ENCODE data around the gene PALMD. TPM values are rescaled to one million over a fixed set of nuclear protein-coding genes. Genes with fewer than 3 reads are reported as not detected.

Gene PALMD
- total and polyA plus RNA-seq, 2 of the 8 experiments (the other 6 are each of a cell fraction or from before 2014, with no cell fraction given), result not detected

- H2AK5ac ChIP-seq (ENCODE audit: low read depth, low read length), result no peak overlapping the region
- ChIA-PET CTCF (ENCODE audit: partially characterized antibody) (no interaction called here), POLR2A (ENCODE audit: partially characterized antibody) (no interaction called here)
- H3K18ac ChIP-seq (ENCODE audit: extremely low read depth, low read length), result no peak overlapping the region
- H3K36me3 ChIP-seq (ENCODE audit: control insufficient read depth in 2 of 4, insufficient read depth in 4 of 4, low read length in 3 of 4), result no peaks in the 10 kb centered on the region
- no peaks in the 10 kb centered on the region for H3K23me2 ChIP-seq (ENCODE audit: low read depth, low read length)
- no peak overlapping the region for H3K27ac ChIP-seq (ENCODE audit: low read depth, low read length)
- peaks cover 0 to 1% (median 0%) of the 10 kb centered on the region in 4 experiments; a peak in 1 of 7 replicates for H3K27me3 ChIP-seq (replicated peaks in 1 of 4; ENCODE audit: control insufficient read depth in 3 of 4, extremely low read depth in 1 of 4, insufficient read depth in 3 of 4, low read length in 3 of 4)
- H4K8ac ChIP-seq (ENCODE audit: extremely low read depth, insufficient read depth, low read length), result no peak overlapping the region
- H2BK5ac ChIP-seq (ENCODE audit: low read depth, low read length), result no peak overlapping the region
- H3K4ac ChIP-seq (replicated peaks; ENCODE audit: insufficient read length, low read depth, low read length), result no peak overlapping the region
- H3K14ac ChIP-seq (ENCODE audit: insufficient read length), result no peak overlapping the region
- H3K4me3 ChIP-seq (ENCODE audit: extremely low read depth in 1 of 4, insufficient read depth in 2 of 4, low read depth in 3 of 4, low read length in 4 of 4), result no peak overlapping the region
- FAIRE-seq, result no peak
- no peaks in the 10 kb centered on the region for H3K79me2 ChIP-seq (ENCODE audit: control insufficient read depth in 1 of 2, insufficient read depth in 2 of 2, low read length in 2 of 2)
- H3K23ac ChIP-seq (ENCODE audit: insufficient read length), result no peak overlapping the region
- no peak overlapping the region for H4K5ac ChIP-seq (ENCODE audit: insufficient read length, low read depth, low read length)
- no peaks in the 10 kb centered on the region for H4K20me1 ChIP-seq (replicated peaks in 1 of 2; ENCODE audit: control insufficient read depth in 1 of 2, insufficient read depth in 2 of 2, low read length in 2 of 2)
- WGBS, 2 experiments (ENCODE audit: extremely low coverage in 1 of 2, insufficient coverage in 1 of 2, insufficient read length in 1 of 2, insufficient replicate concordance in 2 of 2, low coverage in 1 of 2, low lambda C conversion rate in 2 of 2, missing lambda C conversion rate in 1 of 2), result 92% methylated on average over 2 of the region's 2 CpGs; no CpG with 5 or more reads in 1 of the 2 experiments
- H3K4me2 ChIP-seq (ENCODE audit: insufficient read depth in 1 of 2, low read depth in 2 of 2, low read length in 2 of 2), result no peak overlapping the region
- DNase-seq (ENCODE audit: low read depth in 1 of 2, low spot score in 2 of 2), result no peak
- no peak overlapping the region for H4K91ac ChIP-seq (replicated peaks; ENCODE audit: insufficient read length, low read length)
- H3K9ac ChIP-seq (replicated peaks in 1 of 4; ENCODE audit: extremely low read depth in 1 of 4, low read depth in 3 of 4, low read length in 3 of 4), result no peak overlapping the region
- no peak overlapping the region for H2BK20ac ChIP-seq (ENCODE audit: low read length)
- no peak overlapping the region for H2BK120ac ChIP-seq (replicated peaks; ENCODE audit: low read depth, low read length)
- H2BK15ac ChIP-seq (ENCODE audit: low read length), result no peak overlapping the region
- H3K4me1 ChIP-seq (replicated peaks in 1 of 4; ENCODE audit: control insufficient read depth in 3 of 4, insufficient read depth in 4 of 4, low read length in 3 of 4), result no peaks in the 10 kb centered on the region
- no peak overlapping the region for H3K56ac ChIP-seq (replicated peaks; ENCODE audit: insufficient read length, low read depth, low read length)
- H3K79me1 ChIP-seq (ENCODE audit: low read depth, low read length), result no peaks in the 10 kb centered on the region
- H2BK12ac ChIP-seq (ENCODE audit: low read depth, low read length), result no peak overlapping the region
- H3K9me3 ChIP-seq (ENCODE audit: insufficient read depth in 2 of 2, low read depth in 1 of 2, low read length in 1 of 2), result peaks cover 0 to 4% of the 10 kb centered on the region in 2 experiments; a peak in 1 of 4 replicates
- H2AFZ ChIP-seq (ENCODE audit: low read length), result no peak overlapping the region
- TF ChIP-seq SRF (IDR thresholded peaks at IDR 0.05; ENCODE audit: low read depth, low read length), result no peak
- no peak for TF ChIP-seq CTBP2 (IDR thresholded peaks at IDR 0.05; ENCODE audit: borderline replicate concordance, insufficient read depth, insufficient read length, low read length)
- TF ChIP-seq CREB1 (IDR thresholded peaks at IDR 0.05), result no peak
- TF ChIP-seq TAF1 (IDR thresholded peaks at IDR 0.05; ENCODE audit: low read depth, low read length), result no peak
- TF ChIP-seq SP4 (IDR thresholded peaks at IDR 0.05; ENCODE audit: low read length), result no peak
- TF ChIP-seq TCF12 (IDR thresholded peaks at IDR 0.05; ENCODE audit: low read depth, low read length), result no peak
- TF ChIP-seq ASH2L (IDR thresholded peaks at IDR 0.05; ENCODE audit: low read length), result no peak
- no peak for TF ChIP-seq GABPA (IDR thresholded peaks at IDR 0.05; ENCODE audit: borderline replicate concordance, insufficient read depth, low read length)
These were observed 37.9 kb upstream of the PALMD start for GRCh38 chr1:99608058-99608457.
